LNCAP (cell line): Measurements from ENCODE around the gene TERF2IP.

Experiments
- TF ChIP-seq, protein P1 (sequence below): fragments of 450-650 bp; IDR thresholded peaks from 2 replicates; pipeline ENCODE4 v1.5.1; 2017; ENCODE audit warnings: mild to moderate bottlenecking

The TERF2IP gene

DNA sequence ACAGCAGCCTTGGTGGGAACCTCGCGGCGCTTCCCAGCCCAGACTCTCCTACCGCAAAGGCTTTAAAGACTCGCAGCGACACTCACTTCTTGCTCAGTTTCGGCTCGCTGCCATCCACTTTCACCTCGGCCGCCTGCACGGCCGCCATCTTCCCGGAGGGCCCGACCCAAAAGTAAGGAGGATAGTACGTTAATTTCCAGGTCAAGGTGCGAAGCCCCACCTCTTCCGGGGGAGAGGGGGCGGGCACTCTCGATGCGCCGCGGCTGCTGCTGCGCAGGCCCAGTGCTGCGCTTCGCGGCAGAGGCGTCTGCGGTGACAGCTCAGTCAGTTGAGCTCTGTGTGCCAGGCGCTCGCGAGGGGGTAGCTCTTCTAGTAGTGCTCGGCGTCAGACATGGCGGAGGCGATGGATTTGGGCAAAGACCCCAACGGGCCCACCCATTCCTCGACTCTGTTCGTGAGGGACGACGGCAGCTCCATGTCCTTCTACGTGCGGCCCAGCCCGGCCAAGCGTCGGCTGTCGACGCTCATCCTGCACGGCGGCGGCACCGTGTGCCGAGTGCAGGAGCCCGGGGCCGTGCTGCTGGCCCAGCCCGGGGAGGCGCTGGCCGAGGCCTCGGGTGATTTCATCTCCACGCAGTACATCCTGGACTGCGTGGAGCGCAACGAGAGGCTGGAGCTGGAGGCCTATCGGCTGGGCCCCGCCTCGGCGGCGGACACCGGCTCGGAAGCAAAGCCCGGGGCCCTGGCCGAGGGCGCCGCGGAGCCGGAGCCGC is at the start of gene TERF2IP, which contains the start of gene KARS1:
Gene TERF2IP (plus strand): TSS at position 282 of the 773 bp plus-strand sequence. CDS start 110 bp downstream, at position 392.
Gene KARS1 (minus strand): TSS at position 174 of the 773 bp plus-strand sequence. CDS start 26 bp downstream, at position 148.
- TF ChIP-seq, protein P1, sequence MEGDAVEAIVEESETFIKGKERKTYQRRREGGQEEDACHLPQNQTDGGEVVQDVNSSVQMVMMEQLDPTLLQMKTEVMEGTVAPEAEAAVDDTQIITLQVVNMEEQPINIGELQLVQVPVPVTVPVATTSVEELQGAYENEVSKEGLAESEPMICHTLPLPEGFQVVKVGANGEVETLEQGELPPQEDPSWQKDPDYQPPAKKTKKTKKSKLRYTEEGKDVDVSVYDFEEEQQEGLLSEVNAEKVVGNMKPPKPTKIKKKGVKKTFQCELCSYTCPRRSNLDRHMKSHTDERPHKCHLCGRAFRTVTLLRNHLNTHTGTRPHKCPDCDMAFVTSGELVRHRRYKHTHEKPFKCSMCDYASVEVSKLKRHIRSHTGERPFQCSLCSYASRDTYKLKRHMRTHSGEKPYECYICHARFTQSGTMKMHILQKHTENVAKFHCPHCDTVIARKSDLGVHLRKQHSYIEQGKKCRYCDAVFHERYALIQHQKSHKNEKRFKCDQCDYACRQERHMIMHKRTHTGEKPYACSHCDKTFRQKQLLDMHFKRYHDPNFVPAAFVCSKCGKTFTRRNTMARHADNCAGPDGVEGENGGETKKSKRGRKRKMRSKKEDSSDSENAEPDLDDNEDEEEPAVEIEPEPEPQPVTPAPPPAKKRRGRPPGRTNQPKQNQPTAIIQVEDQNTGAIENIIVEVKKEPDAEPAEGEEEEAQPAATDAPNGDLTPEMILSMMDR: no peak

DNA sequence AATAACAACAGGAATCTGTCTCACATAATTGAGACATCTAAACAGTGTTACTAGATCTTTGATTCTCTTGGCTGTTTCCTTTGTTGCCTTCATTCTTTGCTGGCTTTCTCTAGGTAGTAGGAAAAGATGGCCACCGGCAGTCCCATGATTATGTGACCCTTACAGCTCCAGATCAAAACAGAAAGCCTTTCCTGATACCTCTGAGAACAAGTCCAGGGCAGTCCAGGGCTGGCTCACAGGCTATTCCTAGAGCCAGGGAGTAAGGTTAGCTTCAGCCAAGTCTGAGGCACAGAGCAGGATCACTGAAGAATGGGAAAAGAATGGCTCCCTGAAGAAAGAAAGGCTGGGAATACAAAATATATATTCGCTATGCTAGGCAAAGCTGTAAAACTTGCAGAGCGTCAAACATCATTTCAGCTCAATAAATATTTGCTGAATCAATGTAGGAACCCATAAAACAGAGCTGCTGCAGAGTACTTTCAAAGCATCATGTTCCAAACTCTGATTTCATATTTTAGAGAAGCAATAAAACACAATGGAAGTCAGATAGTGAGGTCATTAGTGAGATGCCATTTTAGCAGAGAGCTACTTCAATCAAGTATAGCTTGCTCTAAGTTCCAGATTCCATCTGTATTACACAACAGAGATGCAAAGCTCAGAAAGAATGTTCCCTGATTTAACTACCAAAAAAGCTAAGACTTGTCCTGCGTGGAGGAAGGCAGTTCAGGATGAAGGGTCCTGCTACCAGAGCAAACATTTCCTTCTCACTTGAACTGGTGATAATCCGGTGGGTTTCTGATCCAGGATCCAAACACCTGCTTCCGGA is 47.9 kb upstream of the TERF2IP start:
- TF ChIP-seq, protein P1: no peak

DNA sequence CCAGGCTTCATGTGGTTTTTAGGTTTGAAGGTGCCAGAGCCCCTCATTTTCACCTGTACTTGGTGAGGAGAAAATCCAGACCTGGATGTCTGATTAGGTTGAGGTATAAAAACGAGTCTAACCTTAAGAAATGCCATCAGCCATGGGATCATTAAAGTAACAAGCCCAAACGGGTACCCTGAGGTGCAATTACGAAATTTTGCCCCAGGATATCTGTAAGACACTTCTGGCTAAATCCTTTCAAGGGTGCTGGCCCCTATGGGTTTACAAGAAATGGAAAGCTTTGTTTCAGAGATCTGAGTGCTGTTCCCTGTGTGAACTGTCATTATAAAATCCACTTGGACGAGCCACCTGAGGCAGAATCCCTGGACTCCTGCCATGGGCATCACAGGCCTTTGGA is 44.3 kb upstream of the TERF2IP start:
- TF ChIP-seq, protein P1: no peak

GRCh38 chr16:75606507-75606906 is 41.1 kb upstream of the TERF2IP start:
- TF ChIP-seq, protein P1: no peak

DNA sequence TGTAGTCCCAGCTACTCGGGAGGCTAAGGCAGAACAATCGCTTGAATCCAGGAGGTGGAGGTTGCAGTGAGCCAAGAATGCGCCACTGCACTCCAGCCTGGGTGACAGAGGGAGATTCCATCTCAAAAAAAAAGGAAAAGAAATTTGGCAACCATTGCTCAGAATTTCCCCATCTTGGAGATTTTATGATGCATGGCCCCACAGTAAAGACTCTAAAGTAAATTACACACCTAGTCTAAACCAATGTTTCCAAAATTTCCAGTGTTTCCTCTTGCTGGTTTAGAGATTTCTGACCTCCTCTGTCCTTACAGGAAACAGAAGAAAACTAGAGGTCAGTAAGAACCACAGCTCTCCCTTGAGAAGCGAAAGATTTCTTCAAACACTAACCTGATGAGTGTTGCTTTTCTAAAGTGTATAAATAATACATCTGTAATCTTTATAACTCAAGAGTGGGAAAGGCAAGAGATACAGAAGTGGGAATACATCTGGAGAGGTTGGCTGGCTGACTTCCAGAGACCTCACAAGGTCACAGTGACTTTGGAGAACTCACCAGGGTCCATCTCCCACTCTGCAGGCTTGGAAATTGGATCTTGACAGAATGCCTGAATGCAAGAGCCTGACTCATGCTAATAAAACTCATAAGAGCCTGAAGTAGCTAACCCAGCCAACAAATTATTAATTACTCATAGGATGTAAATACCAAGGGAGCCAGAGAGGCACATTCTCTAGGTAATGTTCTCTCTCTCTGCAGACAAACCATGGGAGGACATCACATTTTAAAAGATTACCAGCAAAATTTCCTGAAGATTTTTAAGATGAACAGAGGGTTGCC is 33.3 kb upstream of the TERF2IP start:
- TF ChIP-seq, protein P1: no peak

- TF ChIP-seq, protein P1: no peak
Measured at GRCh38 chr16:75615619-75616018, 32.0 kb upstream of the TERF2IP start.

GRCh38 chr16:75616521-75617010 is 31.0 kb upstream of the TERF2IP start:
- TF ChIP-seq, protein P1: no peak
